Fibroblast of skin of right quadriceps (primary cell): ENCODE data around the gene ZSCAN18.

Source experiments
- DNase-seq: peaks from one replicate; pipeline ENCODE4 v3.0.0-alpha.2; 2013

Gene ZSCAN18

DNA sequence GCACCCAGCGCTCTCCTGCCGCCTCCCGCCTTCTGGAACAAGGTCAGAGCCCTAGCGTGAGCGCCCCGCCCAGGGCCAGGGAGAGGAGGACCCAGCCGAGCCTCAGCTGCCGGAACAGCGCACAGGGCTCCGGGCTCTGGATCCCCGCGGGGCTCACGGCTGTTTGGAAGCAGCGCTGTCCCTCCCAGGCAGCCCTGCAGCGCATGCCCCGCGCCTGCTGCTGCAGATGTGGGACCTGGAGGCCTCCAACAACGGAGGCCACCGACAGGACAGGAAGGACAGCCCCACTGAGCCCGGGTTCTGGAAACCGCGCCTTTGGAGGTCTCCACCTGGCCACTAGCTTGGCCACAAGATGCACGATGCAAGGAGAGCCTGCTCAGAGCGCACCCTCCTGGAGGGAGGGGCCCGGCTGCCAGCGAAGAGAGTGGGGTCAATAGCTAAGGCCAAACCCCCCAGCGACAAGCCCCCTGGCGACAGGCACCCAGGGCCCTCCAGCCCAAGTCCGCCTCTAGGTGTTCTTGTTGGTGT lies 12.6 kb downstream of the ZSCAN18 start:
- DNase-seq: no peak

DNA sequence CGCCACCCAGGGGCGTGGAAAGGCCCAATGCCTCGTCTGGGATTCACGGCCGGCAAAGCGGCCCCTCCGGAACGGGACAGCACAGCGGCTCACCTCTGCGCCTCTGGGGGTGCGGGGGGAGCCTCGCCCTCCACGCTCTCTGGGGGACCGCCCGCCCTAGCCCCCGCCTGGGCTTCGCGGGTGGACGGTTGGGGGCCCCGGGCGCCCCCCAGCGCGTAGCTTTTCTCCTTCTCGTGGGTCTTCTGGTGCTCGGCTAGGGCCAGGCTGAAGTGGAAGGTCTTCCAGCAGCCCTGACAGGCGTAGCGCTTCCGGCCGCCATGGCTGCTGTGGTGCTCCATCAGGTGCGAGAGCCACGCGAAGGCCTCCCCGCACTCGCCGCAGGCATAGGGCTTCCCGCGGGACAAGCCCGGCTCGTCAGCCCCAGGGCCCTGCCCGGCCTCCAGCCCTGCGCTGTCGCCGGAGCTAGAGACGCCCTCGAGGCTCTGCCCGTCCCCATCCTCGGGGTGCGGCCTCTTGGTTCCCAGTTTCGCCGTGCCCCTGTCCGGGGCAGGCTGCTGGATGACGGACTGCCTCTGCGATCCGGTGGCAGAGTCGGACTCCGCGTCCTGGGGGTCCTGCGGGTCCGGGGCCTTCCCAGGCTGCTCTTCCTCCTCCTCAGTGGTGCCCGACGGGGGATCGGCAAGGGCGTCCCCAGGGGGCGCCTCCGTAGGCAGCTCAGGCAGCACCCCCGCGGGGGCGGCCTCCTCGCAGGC lies 13.3 kb downstream of the ZSCAN18 start:
- no peak for DNase-seq

DNA sequence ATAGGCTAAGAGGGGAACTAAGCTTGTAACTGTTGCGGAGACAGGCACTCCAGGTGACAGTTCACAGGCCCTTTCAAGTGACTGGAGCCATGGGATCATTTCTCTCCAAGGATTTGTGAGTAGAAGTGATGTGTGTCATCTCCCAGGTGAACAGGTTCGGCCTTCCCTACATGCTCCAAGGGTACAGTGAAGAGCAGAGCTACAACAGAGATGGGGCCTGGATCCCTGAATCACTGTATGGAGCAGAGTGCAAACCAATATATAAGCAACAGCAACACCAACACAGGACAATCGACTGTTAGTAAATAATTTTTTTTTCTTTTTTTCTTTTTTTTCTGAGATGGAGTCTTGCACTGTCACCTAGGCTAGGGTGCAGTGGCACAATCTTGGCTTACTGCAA lies 15.0 kb downstream of the ZSCAN18 start:
- no peak for DNase-seq

- DNase-seq: no peak
Measured at GRCh38 chr19:58079792-58080191, 18.2 kb downstream of the ZSCAN18 start.

- DNase-seq: no peak
Measured at GRCh38 chr19:58067240-58067912, 30.7 kb downstream of the ZSCAN18 start.

- DNase-seq: no peak
Measured at GRCh38 chr19:58063712-58064111, 34.3 kb downstream of the ZSCAN18 start.

DNA sequence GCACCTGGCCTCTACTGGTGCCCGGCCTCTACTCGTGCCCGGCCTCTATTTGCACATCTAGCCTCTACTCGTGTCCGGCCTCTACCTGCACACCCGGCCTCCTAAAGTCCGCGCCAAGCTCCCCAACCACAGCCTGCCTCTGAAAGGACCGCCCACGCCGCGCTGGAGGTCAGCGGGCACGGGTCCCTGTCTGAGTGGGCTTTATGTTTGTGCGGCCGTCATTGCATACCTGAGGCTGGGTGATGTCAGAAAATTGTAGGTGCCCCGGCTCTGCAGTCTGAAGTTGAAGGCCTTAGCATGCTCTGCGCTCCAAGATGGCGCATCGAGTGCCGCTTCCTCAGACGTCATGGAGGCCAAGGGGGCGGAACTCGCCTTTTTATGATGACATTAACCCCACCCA lies 37.8 kb downstream of the ZSCAN18 start:
- no peak for DNase-seq

GRCh38 chr19:58059671-58060078 lies 38.4 kb downstream of the ZSCAN18 start:
- DNase-seq: no peak

- peak; percentile 87 for DNase-seq
Measured at GRCh38 chr19:58059003-58059670, 38.9 kb downstream of the ZSCAN18 start, which contains the start of gene ZNF135. TSS of gene ZNF135 (plus strand) at chr19:58059282. CDS start at chr19:58060003, 721 bp downstream.

- no peak for DNase-seq
Measured at GRCh38 chr19:58058467-58058866, 39.6 kb downstream of the ZSCAN18 start.

GRCh38 chr19:58056861-58057260 lies 41.2 kb downstream of the ZSCAN18 start:
- DNase-seq: no peak

GRCh38 chr19:58056261-58056660 lies 41.8 kb downstream of the ZSCAN18 start:
- no peak for DNase-seq

DNA sequence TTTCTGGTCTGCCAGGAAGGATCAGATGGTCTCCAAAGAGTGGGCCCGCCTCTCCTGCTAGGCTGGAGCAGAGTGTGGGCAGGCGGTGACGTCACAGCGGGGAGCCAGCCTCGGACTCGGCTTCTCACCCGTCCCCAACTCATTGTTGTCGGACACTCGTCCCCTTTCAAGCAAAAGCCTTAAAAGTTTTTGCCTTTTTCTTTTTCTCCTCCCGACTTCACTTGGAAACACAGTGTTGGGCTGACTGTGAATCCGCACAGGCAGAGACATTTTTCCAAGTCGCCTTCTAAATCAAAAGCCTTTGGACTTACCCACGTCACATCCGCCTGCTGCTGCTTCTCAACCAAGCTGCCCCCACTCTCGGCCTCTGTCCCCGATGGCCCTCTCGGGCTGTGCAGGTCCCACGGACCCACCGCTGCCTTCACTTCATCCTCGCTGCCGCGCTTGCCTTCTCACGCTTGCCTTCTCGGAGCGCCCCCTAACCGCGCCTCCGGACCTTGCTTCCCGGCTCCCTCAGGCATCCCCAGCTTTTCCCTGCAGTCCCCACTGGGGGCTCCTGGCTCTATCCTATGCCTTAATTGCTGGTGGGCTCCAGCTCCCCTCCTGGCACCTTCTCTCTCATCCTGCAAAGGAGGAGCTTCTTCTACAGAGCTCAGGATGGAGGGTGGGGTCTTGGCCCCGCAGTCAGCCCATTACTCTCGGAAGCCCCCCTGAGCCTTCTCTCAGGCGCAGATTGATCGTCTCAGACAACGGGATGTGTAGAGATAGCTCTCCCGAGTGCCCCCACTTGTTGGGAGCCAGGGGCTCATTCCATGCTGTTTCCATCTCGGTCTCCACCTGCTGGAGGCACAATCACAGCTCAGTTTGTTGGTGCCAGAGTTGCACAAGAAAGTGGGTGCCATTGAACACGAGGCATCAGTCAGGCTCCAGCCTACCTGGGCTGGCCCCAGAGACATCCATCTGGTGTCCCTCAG lies 42.8 kb downstream of the ZSCAN18 start:
- no peak for DNase-seq

DNA sequence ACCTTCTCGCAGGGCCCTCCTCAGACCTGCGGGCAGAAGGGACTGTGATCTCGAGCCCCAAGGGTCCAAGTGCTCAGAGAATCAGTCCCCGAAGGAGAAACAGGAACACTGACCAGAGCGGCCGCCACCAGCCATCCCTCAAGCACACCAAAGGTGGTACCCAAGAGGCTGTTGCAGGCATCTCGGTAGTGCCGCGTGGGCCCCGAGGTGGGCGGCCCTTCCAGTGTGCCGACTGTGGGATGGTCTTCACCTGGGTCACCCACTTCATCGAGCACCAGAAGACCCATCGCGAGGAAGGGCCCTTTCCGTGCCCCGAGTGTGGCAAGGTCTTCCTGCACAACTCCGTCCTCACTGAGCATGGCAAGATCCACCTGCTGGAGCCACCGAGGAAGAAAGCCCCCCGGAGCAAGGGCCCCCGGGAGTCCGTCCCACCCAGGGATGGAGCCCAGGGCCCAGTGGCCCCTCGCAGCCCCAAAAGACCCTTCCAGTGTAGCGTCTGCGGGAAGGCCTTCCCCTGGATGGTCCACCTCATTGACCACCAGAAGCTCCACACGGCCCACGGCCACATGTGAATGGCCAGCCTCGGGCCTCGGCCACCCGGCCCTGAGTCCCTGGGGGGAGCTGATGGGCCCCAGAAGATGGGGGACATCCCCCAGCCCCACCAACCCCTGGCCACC lies 44.4 kb downstream of the ZSCAN18 start:
- no peak for DNase-seq

GRCh38 chr19:58052256-58052655 lies 45.8 kb downstream of the ZSCAN18 start:
- DNase-seq: no peak

- no peak for DNase-seq
Measured at GRCh38 chr19:58047672-58048071, 50.4 kb downstream of the ZSCAN18 start.

DNA sequence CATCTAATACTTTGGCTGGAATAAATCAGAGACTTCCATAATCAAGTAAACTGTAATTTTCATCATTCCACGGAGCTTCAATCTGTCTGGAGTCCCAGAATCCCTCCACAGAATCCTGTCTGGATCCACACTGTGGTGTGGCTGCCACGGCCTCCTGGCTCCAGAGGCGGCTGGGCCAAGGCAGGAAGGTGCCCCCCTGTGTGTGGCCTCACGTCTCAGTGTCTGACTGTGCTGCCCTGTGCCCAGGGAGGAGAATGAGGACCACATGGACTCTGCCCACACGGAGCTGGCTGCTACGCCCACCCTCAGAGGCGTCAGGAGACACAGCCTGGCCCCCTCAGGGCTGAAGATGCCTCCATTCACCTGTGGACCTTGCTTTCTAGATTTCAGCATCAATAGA lies 51.2 kb downstream of the ZSCAN18 start:
- DNase-seq: no peak

DNA sequence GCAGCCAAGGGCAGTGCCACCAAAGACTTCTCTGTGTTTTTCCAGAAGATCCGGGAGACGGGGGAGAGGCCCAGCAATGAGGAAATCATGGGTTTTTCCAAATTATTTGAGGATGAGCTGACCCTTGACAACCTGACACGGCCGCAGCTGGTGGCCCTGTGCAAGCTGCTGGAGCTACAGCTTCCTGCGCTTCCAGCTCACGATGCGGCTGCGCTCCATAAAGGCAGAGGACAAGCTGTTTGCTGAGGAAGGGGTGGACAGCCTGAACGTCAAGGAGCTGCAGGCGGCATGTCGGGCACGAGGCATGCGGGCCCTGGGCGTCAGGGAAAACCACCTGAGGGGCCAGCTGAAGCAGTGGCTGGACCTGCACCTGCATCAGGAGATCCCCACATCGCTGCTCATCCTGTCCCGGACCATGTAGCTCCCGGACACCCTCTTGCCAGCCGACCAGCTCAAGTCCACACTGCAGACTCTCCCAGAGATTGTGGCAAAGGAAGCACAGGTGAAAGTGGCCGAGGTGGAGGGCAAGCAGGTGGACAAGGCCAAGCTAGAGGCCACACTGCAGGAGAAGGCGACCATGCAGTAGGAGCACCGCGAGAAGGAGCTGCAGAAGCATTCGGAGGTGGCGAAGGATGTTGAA lies 52.5 kb downstream of the ZSCAN18 start:
- no peak for DNase-seq

DNA sequence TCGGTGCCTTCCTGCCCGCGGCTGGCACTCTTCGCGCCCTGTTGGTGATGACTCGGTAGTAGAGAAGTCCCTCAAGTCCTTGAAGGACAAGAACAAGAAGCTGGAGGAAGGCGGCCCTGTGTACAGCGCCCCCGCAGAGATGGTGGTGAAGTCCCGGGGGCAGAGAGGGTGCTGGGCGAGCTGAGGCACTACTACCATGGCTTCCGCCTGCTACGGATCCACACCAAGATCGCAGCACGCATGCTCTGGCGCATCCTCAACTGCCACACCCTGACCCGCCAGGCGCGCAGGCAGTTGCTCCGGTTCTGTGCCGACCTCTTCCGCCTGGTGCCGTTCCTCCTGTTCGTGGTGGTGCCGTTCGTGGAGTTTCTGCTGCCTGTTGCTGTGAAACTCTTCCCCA lies 53.1 kb downstream of the ZSCAN18 start:
- no peak for DNase-seq

- no peak for DNase-seq
Measured at GRCh38 chr19:58044391-58044790, 53.6 kb downstream of the ZSCAN18 start.
